C4-2B (cell line): Measurements from ENCODE around the gene TLX3.

Source experiments
- ZFX ChIP-seq: fragments of 450-650 bp; IDR thresholded peaks from 2 replicates; pipeline ENCODE4 v1.6.1; 2017
- TF ChIP-seq, protein P1 (sequence below): fragments of 450-650 bp; conservative IDR thresholded peaks from 2 replicates; pipeline ENCODE4 v1.5.1; 2017; ENCODE audit warnings: mild to moderate bottlenecking

- TF ChIP-seq, protein P1, sequence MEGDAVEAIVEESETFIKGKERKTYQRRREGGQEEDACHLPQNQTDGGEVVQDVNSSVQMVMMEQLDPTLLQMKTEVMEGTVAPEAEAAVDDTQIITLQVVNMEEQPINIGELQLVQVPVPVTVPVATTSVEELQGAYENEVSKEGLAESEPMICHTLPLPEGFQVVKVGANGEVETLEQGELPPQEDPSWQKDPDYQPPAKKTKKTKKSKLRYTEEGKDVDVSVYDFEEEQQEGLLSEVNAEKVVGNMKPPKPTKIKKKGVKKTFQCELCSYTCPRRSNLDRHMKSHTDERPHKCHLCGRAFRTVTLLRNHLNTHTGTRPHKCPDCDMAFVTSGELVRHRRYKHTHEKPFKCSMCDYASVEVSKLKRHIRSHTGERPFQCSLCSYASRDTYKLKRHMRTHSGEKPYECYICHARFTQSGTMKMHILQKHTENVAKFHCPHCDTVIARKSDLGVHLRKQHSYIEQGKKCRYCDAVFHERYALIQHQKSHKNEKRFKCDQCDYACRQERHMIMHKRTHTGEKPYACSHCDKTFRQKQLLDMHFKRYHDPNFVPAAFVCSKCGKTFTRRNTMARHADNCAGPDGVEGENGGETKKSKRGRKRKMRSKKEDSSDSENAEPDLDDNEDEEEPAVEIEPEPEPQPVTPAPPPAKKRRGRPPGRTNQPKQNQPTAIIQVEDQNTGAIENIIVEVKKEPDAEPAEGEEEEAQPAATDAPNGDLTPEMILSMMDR, result no peak
- TF ChIP-seq ZFX, result no peak
Measured at GRCh38 chr5:171306166-171306565, 2.9 kb upstream of the TLX3 start.
